GM10266 (cell line): ENCODE measurements around the gene HOXD12.

Experiments used
- DNase-seq: peaks from one replicate; pipeline ENCODE4 v3.0.0; 2012; ENCODE audit errors: extremely low spot score
- TF ChIP-seq, protein P1 (sequence below): IDR thresholded peaks from 2 replicates; pipeline ENCODE4 v1.5.1; 2012; ENCODE audit warnings: mild to moderate bottlenecking, low read depth; ENCODE audit not compliant: control insufficient read depth, insufficient read depth; ENCODE audit errors: missing control alignments

HOXD12 gene

DNA sequence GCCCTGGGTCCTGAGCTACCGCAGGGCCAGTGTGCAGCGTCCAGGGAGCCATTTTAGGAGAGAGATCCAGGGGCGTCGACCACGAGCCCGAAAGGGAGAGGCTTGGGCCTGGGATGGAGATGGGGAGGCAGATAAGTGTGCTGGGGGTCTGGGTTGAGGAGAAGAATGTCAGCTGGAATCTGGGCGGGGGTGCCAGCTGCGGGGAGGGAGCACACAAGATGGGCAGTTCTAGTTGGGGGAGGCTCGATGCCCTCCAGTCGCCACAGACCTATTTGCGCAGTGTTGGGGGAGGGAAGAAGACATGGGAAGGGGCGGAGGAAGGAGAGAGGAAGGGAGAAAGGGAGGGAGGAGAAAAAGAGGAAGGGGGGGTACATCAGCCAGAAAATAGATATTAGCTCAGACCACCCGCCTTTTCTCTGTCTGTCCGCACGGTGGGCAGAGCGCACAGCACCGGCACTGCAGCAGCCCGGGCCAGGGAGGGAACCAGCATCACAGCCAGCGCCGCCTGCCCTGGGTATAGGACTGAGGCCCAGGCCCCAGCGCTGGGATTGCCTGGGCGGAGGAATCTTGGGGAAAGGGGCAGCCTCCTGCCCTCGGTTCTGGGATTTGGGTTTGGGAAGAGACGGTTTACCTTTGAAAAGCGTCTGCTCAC is 5.6 kb downstream of the HOXD12 start:
- no peak for DNase-seq
- TF ChIP-seq, protein P1, sequence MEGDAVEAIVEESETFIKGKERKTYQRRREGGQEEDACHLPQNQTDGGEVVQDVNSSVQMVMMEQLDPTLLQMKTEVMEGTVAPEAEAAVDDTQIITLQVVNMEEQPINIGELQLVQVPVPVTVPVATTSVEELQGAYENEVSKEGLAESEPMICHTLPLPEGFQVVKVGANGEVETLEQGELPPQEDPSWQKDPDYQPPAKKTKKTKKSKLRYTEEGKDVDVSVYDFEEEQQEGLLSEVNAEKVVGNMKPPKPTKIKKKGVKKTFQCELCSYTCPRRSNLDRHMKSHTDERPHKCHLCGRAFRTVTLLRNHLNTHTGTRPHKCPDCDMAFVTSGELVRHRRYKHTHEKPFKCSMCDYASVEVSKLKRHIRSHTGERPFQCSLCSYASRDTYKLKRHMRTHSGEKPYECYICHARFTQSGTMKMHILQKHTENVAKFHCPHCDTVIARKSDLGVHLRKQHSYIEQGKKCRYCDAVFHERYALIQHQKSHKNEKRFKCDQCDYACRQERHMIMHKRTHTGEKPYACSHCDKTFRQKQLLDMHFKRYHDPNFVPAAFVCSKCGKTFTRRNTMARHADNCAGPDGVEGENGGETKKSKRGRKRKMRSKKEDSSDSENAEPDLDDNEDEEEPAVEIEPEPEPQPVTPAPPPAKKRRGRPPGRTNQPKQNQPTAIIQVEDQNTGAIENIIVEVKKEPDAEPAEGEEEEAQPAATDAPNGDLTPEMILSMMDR: no peak

- TF ChIP-seq, protein P1: no peak
- DNase-seq: no peak
These were observed 6.4 kb downstream of the HOXD12 start for GRCh38 chr2:176105730-176106580.

DNA sequence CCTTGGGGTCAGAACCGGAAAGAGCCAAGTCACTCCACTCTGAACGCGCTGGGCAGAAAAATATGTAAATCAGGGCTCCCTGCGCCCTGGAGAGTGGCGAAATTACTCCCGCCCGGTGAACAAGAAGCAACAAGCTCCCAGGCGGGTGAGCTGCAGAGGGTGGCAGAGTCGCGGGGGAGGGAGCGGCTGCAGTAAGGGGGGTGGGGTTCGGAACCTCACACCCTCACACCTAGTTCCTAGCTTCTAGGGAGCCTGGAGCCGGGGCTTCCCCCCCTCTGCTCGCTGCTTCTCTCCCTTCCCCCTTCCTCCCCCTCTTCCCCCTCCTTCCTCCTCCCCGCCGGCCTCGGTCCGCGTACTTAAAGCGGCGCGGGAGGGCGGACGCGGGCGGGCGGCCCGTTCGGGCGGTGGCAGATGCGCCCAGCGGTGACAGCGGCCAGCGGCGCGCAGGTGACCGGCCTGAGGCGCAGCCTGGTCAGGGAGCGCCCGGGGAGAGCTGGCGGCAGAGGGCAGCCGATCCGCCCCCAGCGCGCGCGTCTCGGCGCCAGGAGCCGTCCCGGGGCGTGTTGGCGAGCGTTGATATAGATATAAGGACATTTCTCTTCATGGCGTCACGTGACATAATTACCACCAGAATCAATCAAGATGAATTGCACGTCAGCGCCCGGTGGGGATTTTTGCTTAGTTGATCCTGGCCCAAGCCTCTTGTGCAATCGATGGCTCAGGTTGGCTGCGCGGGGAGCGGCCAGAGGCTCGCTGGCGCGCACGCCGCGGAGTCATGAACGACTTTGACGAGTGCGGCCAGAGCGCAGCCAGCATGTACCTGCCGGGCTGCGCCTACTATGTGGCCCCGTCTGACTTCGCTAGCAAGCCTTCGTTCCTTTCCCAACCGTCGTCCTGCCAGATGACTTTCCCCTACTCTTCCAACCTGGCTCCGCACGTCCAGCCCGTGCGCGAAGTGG is 7.3 kb downstream of the HOXD12 start, which contains the start of gene HOXD11:
HOXD11 (plus strand) TSS at position 700 of the 959 bp plus-strand sequence; CDS start at position 776, 76 bp downstream.
- no peak for DNase-seq
- TF ChIP-seq, protein P1: no peak

DNA sequence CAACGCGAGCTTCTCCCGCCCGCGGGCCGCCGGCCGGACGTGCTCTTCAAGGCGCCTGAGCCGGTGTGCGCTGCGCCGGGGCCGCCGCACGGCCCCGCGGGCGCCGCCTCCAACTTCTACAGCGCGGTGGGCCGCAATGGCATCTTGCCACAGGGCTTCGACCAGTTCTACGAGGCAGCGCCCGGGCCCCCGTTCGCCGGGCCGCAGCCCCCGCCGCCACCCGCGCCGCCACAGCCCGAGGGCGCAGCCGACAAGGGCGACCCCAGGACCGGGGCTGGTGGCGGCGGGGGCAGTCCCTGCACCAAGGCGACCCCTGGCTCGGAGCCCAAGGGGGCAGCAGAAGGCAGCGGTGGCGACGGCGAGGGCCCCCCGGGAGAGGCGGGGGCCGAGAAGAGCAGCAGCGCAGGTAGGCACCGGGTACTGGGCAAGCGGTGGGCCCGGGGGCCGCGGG is 8.2 kb downstream of the HOXD12 start:
- no peak for DNase-seq
- TF ChIP-seq, protein P1: no peak

DNA sequence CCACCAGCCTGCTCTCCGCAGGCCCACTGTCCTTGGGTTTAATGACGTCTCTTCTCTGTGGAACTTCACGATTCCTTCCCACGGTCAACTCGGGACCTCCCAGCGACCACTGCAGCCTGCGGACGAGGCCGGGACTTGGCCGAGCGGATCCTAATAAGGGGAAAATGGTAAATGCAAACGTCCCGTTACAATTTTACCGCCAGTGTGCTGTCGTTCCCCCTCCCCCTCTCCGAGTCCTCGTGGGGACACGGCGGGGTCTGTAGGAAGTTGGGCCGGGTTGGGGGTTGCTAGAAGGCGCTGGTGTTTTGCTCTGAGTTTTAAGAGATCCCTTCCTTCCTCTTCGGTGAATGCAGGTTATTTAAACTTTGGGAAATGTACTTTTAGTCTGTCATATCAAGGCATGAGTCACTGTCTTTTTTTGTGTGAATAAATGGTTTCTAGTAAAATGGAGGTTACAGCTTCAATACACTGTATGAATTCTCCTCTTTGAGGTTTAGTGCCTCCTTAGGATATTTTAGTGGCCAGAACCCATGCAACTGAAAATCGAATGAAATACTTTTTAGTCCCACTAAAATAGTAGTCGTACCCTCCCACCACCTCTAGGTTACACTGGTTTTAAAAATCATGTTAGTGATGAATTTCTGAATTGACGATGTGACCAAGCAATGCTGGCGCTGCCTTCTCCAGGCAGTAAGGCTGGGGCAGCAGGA is 9.8 kb downstream of the HOXD12 start:
- no peak for DNase-seq
- TF ChIP-seq, protein P1: no peak

DNA sequence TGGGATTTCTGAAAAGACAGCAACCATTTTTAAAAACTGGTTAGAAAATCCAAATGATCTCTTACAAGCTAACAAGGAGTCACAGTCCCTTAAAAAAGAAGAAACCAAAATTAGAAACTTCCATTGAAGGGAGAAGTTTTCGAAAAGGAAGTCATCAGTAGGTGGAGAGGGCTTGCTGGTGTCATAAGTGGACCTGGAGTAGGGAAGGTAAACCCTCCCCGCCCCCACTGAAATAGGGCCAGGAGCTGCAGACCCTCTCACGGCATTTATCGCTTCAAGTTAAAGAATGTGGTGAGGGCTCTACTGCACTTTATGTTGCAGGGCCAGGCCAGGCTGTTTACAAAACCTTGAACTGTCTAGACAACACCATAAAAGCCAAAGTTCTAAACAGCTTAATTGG is 10.4 kb downstream of the HOXD12 start:
- no peak for DNase-seq
- TF ChIP-seq, protein P1: no peak
